ENCODE measurements around the gene IL1RAP. TPM values are rescaled to one million over a fixed set of nuclear protein-coding genes. Genes with fewer than 3 reads are reported as not detected.

The IL1RAP gene
- total and polyA plus RNA-seq, 8 donors = 20.1 to 32.5 (median 21.0) TPM

- peaks cover 0 to 4% of the 10 kb centered on the region in 2 donors for H3K36me3 ChIP-seq
- no peak for TF ChIP-seq CTCF (IDR thresholded peaks at IDR 0.05)
- H3K4me3 ChIP-seq = no peak overlapping the region
- no peaks in the 10 kb centered on the region for H3K27me3 ChIP-seq
- ATAC-seq (no peak), DNase-seq (no peak)
- H3K9me3 ChIP-seq = no peaks in the 10 kb centered on the region
- intact Hi-C loops (cut with DNase I) = no loop called here
- peak overlapping the region in 1 of 2 donors; percentile 87 for H3K27ac ChIP-seq
- H3K4me1 ChIP-seq = peaks cover 11 to 84% of the 10 kb centered on the region in 2 donors
Observed at GRCh38 chr3:190618330-190619030, 104.6 kb downstream of the IL1RAP start.

DNA sequence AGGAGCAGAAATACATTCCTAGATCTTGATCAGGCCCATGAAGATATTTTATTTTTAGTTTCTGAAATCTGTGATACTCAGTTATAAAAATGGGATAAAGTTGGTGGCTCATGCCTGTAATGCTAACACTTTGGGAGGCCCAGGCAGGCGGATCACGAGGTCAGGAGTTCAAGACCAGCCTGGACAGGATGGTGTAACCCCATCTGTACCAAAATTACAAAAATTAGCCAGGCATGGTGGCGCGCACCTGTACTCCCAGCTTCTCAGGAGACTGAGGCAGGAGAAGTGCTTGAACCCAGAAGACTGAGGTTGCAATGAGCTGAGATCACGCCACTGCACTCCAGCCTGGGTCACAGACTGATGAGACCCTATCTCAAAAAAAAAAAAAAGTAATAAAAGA, 105.5 kb downstream of the IL1RAP start:
- intact Hi-C loops (cut with DNase I) = no loop called here

DNA sequence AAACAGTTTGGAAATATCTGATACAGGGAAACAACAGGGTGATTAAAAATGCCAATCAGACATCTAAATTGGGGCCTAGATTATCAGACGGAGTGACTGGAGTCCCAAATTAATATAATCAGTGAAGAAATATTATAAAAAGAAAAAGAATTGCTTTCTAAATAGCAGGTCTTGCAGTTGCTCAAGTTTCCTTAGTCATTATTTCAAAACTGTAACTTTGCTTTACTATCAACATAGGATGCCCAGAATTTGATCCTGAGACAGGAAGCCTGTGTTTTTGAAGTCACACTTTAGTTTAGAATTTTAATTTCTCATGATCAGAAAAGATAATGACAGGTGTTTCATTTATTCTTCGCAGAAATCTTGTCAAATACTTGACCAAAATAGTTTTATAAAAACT, 105.9 kb downstream of the IL1RAP start:
- no peak for TF ChIP-seq CTCF (IDR thresholded peaks at IDR 0.05)
- DNase-seq (no peak), ATAC-seq (no peak)
- H3K4me3 ChIP-seq = no peak overlapping the region
- peaks cover 11 to 74% of the 10 kb centered on the region in 2 donors for H3K4me1 ChIP-seq
- no peaks in the 10 kb centered on the region for H3K9me3 ChIP-seq
- no peaks in the 10 kb centered on the region for H3K27me3 ChIP-seq
- peak overlapping the region in 1 of 2 donors; percentile 87 for H3K27ac ChIP-seq
- intact Hi-C loops (cut with DNase I) = no loop called here
- peaks cover 0 to 17% of the 10 kb centered on the region in 2 donors for H3K36me3 ChIP-seq

More for the DNA sequence above, 105.5 kb downstream of the IL1RAP start:
- H3K9me3 ChIP-seq = no peaks in the 10 kb centered on the region
- H3K27me3 ChIP-seq = no peaks in the 10 kb centered on the region
- peaks cover 11 to 78% of the 10 kb centered on the region in 2 donors for H3K4me1 ChIP-seq
- H3K4me3 ChIP-seq = no peak overlapping the region
- peak overlapping the region in 1 of 2 donors; percentile 87 for H3K27ac ChIP-seq
- H3K36me3 ChIP-seq = peaks cover 0 to 13% of the 10 kb centered on the region in 2 donors
- DNase-seq = no peak
- no peak for ATAC-seq
- TF ChIP-seq CTCF (IDR thresholded peaks at IDR 0.05) = no peak

GRCh38 chr3:190620886-190621608, 107.2 kb downstream of the IL1RAP start:
- no peak for DNase-seq
- no peak for ATAC-seq
- H3K4me3 ChIP-seq = no peak overlapping the region
- no peak for TF ChIP-seq CTCF (IDR thresholded peaks at IDR 0.05)
- intact Hi-C loops (cut with DNase I) = no loop called here
- H3K36me3 ChIP-seq = peaks cover 0 to 22% of the 10 kb centered on the region in 2 donors
- no peaks in the 10 kb centered on the region for H3K27me3 ChIP-seq
- H3K27ac ChIP-seq = peak overlapping the region in 1 of 2 donors; percentile 61
- H3K4me1 ChIP-seq = peaks cover 11 to 63% of the 10 kb centered on the region in 2 donors
- no peaks in the 10 kb centered on the region for H3K9me3 ChIP-seq

DNA sequence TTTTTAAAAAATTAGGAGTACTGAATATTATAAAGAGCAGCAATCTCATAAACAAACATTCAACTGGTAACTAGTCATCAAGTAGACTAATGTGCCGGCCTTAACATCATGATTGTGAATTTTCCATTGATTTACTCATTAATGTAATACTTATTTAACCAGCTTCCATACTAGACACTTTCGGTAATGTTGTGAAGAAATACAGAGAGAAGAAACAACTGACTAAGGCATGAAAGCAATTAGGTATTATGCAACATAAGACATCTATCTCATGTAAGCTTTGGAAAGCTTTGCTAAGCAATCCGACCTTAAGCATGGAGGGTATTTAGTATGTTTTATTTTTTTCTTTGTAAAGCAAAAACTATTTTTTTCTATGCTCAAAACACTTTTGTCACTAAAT, 108.0 kb downstream of the IL1RAP start:
- no peaks in the 10 kb centered on the region for H3K27me3 ChIP-seq
- no peak for TF ChIP-seq CTCF (IDR thresholded peaks at IDR 0.05)
- H3K36me3 ChIP-seq = peaks cover 0 to 28% of the 10 kb centered on the region in 2 donors
- H3K4me1 ChIP-seq = peaks cover 11 to 60% of the 10 kb centered on the region in 2 donors
- peak overlapping the region in 1 of 2 donors; percentile 61 for H3K27ac ChIP-seq
- peak in 1 of 4 donors; percentile 29 for DNase-seq
- no peaks in the 10 kb centered on the region for H3K9me3 ChIP-seq
- intact Hi-C loops (cut with DNase I) = no loop called here
- ATAC-seq = peak; percentile 27
- no peak overlapping the region for H3K4me3 ChIP-seq

Measured in left lung (tissue), 10 donors.